Muscle of leg (tissue), 11 donors: ENCODE results near the gene HSPA5. TPM values are rescaled to one million over a fixed set of nuclear protein-coding genes. Genes with fewer than 3 reads are reported as not detected.
A peak's percentile ranks its signal among the peaks of the same experiment; 100 is the strongest.
"Not testable (repeated sequence)": the region's sequence is repeated elsewhere in the genome, so short reads cannot be mapped to it uniquely, and the experiment has no call there.

Source experiments
- DNase-seq: peaks from one replicate; pipeline ENCODE4 v3.0.0; 2013
- H3K27ac ChIP-seq: one replicate; pipeline ENCODE4 v1.5.1; 2013; ENCODE audit warnings: mild to moderate bottlenecking, low read length, control low read depth
- H3K27me3 ChIP-seq: one replicate; pipeline ENCODE4 v1.6.1; 2013; ENCODE audit warnings: low read length; ENCODE audit not compliant: control insufficient read depth, insufficient read depth
- H3K36me3 ChIP-seq: one replicate; pipeline ENCODE4 v1.6.1; 2013; ENCODE audit warnings: low read length; ENCODE audit not compliant: control insufficient read depth, insufficient read depth
- H3K4me1 ChIP-seq: one replicate; pipeline ENCODE4 v1.6.1; 2013; ENCODE audit warnings: low read length; ENCODE audit not compliant: control insufficient read depth, insufficient read depth
- H3K4me3 ChIP-seq: one replicate; pipeline ENCODE4 v1.5.1; 2013; ENCODE audit warnings: low read length, control low read depth
- H3K9me3 ChIP-seq: replicated peaks from 2 replicates; pipeline ENCODE4 v1.6.1; 2013; ENCODE audit warnings: low read depth, low read length; ENCODE audit not compliant: control insufficient read depth
- WGBS: methylation state at CpG from one replicate; pipeline ENCODE4 v1.1.5; 2013; ENCODE audit warnings: missing lambda C conversion rate; ENCODE audit not compliant: insufficient coverage; 5-methylcytosine and 5-hydroxymethylcytosine counted together
- polyA plus RNA-seq, 8 donors: library from polyadenylated mRNA; unstranded; fragments of 120-200 nt; gene quantifications; one replicate each; pipeline versions ENCODE4 v1.2.1 to v1.2.3, GENCODE V29; 2013; ENCODE audit warnings: inconsistent platforms in 1 of 8, low replicate concordance in 1 of 8; ENCODE audit not compliant: insufficient read length in 8 of 8, insufficient read depth in 1 of 8
- total RNA-seq: library from RNA; stranded (reverse); fragments of 120-200 nt; gene quantifications from one replicate; pipeline ENCODE4 v1.2.4, GENCODE V29; 2013

HSPA5 gene
- total and polyA plus RNA-seq, 9 donors, result 41.0 to 266 (median 172) TPM

- peaks cover 61% of the 10 kb centered on the region for H3K36me3 ChIP-seq
- no peak overlapping the region for H3K27ac ChIP-seq
- H3K9me3 ChIP-seq, result no peaks in the 10 kb centered on the region
- H3K4me1 ChIP-seq, result peaks cover 18% of the 10 kb centered on the region
- H3K4me3 ChIP-seq, result no peak overlapping the region
- 50% methylated on average over 3 of the region's 5 CpGs for WGBS
- no peak for DNase-seq
- H3K27me3 ChIP-seq, result no peaks in the 10 kb centered on the region
These were observed 5.2 kb downstream of the HSPA5 start for GRCh38 chr9:125235804-125236519.

DNA sequence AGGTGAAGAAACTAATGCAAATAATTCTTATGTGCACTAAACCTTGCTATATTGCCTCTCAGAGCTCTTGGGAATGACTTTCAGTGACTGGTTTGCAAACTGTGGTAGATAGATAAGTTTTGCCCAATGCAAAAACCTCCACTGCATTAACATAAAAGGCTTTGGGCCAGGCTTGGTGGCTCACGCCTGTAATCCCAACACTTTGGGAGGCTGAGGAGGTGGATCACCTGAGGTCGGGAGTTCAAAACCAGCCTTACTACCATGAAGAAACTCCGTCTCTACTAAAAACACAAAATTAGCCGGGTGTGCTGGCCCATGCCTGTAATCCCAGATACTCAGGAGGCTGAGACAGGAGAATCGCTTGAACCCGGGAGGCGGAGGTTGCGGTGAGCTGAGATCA is 7.0 kb downstream of the HSPA5 start:
- Histone ChIP-seq H3K4me1 (peaks cover 14% of the 10 kb centered on the region), H3K36me3 (peaks cover 70% of the 10 kb centered on the region)
- no CpG with 5 or more reads among the region's 8 CpGs for WGBS
- not testable (repeated sequence) for H3K27ac ChIP-seq, H3K27me3 ChIP-seq, DNase-seq, H3K9me3 ChIP-seq, H3K4me3 ChIP-seq

- H3K36me3 ChIP-seq, result peaks cover 67% of the 10 kb centered on the region
- no CpG with 5 or more reads among the region's 3 CpGs for WGBS
- no peaks in the 10 kb centered on the region for H3K9me3 ChIP-seq
- no peak for DNase-seq
- H3K4me3 ChIP-seq, result no peak overlapping the region
- H3K27ac ChIP-seq, result no peak overlapping the region
- peaks cover 10% of the 10 kb centered on the region for H3K4me1 ChIP-seq
- no peaks in the 10 kb centered on the region for H3K27me3 ChIP-seq
These were observed 7.5 kb downstream of the HSPA5 start for GRCh38 chr9:125233678-125234077.

GRCh38 chr9:125227761-125228160 is 13.4 kb downstream of the HSPA5 start:
- peaks cover 37% of the 10 kb centered on the region for H3K36me3 ChIP-seq
- H3K9me3 ChIP-seq, result no peaks in the 10 kb centered on the region
- no peaks in the 10 kb centered on the region for H3K4me1 ChIP-seq
- WGBS, result no CpG with 5 or more reads among the region's 6 CpGs
- no peak overlapping the region for H3K4me3 ChIP-seq
- H3K27me3 ChIP-seq, result no peaks in the 10 kb centered on the region
- H3K27ac ChIP-seq, result no peak overlapping the region
- DNase-seq, result no peak

- H3K4me3 ChIP-seq, H3K9me3 ChIP-seq, DNase-seq, H3K27ac ChIP-seq, H3K27me3 ChIP-seq, H3K4me1 ChIP-seq: not testable (repeated sequence)
- peaks cover 31% of the 10 kb centered on the region for H3K36me3 ChIP-seq
These were observed 16.3 kb downstream of the HSPA5 start for GRCh38 chr9:125224858-125225257.

GRCh38 chr9:125218621-125219020 is 22.5 kb downstream of the HSPA5 start:
- Histone ChIP-seq H3K27me3 (no peaks in the 10 kb centered on the region), H3K4me3 (no peak overlapping the region), H3K27ac (no peak overlapping the region), H3K4me1 (no peaks in the 10 kb centered on the region), H3K36me3 (peaks cover 32% of the 10 kb centered on the region), H3K9me3 (no peaks in the 10 kb centered on the region)
- no peak for DNase-seq
- WGBS, result no CpG with 5 or more reads among the region's 3 CpGs

GRCh38 chr9:125214186-125214585 is 27.0 kb downstream of the HSPA5 start:
- no peaks in the 10 kb centered on the region for H3K9me3 ChIP-seq
- DNase-seq, result no peak
- no peak overlapping the region for H3K27ac ChIP-seq
- H3K36me3 ChIP-seq, result peaks cover 37% of the 10 kb centered on the region
- no peaks in the 10 kb centered on the region for H3K27me3 ChIP-seq
- H3K4me1 ChIP-seq, result no peaks in the 10 kb centered on the region
- 97% methylated on average over 4 of the region's 5 CpGs for WGBS
- H3K4me3 ChIP-seq, result no peak overlapping the region

DNA sequence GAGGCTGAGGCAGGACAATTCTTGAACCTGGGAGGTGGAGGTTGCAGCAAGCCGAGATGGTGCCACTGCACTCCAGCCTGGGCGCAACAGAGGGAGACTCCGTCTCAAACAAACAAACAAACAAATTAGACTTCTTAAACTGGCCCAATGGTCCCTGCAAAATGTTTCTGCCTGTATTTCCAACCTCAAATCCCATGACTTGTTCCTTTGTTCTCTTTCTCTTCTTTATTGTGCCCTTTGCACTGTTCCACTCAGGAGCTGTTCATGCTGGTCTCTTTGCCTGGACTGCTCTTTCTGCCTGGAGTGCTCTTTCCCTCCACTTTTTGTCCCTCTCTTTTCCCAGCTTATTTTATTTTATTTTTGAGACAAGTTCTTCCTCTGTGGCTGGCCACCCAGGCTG is 36.7 kb downstream of the HSPA5 start:
- peaks cover 35% of the 10 kb centered on the region for H3K36me3 ChIP-seq
- 100% methylated on average over 3 of the region's 3 CpGs for WGBS
- no peaks in the 10 kb centered on the region for H3K9me3 ChIP-seq
- H3K4me3 ChIP-seq, result no peak overlapping the region
- no peak overlapping the region for H3K27ac ChIP-seq
- no peak for DNase-seq
- H3K27me3 ChIP-seq, result no peaks in the 10 kb centered on the region
- peaks cover 7% of the 10 kb centered on the region for H3K4me1 ChIP-seq

DNA sequence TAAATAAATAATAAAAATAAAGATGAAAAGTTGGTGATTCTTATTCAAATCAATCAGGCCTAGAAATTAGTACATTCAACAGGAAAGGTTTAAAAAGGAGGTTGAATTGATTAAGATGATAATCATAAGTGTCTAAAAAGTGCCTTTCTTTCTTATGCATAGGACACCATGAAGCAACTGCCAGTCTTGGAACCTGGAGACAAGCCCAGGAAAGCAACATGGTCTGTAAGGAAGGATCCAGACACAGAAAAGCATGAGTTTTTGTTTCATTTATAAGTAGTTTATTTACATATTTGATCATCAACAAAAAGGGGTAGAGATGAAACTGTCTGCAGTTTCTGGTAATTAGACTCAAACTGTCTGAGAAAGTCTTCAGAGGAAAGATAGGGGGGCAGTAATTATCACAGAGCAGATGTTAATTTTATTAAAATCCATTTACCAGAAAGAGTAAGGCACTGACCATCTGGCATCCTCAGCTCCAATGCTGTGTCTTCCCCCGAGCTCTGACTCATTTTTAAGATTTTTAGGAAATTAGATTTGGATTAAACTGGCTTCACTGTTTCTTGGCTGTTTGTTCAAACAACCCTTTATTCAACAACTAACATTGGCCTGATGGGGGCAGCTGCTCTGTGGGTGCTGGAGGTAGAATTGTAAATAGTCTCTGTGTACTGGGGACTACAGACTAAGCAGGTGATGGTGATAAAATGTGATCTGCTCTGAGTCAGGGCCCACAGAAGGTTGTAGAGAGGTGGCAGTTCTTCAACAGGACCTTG is 38.1 kb downstream of the HSPA5 start:
- no CpG with 5 or more reads among the region's 1 CpG for WGBS
- Histone ChIP-seq H3K27me3 (no peaks in the 10 kb centered on the region), H3K4me1 (peaks cover 7% of the 10 kb centered on the region), H3K4me3 (no peak overlapping the region), H3K27ac (no peak overlapping the region), H3K9me3 (no peaks in the 10 kb centered on the region), H3K36me3 (peaks cover 28% of the 10 kb centered on the region)
- no peak for DNase-seq

DNA sequence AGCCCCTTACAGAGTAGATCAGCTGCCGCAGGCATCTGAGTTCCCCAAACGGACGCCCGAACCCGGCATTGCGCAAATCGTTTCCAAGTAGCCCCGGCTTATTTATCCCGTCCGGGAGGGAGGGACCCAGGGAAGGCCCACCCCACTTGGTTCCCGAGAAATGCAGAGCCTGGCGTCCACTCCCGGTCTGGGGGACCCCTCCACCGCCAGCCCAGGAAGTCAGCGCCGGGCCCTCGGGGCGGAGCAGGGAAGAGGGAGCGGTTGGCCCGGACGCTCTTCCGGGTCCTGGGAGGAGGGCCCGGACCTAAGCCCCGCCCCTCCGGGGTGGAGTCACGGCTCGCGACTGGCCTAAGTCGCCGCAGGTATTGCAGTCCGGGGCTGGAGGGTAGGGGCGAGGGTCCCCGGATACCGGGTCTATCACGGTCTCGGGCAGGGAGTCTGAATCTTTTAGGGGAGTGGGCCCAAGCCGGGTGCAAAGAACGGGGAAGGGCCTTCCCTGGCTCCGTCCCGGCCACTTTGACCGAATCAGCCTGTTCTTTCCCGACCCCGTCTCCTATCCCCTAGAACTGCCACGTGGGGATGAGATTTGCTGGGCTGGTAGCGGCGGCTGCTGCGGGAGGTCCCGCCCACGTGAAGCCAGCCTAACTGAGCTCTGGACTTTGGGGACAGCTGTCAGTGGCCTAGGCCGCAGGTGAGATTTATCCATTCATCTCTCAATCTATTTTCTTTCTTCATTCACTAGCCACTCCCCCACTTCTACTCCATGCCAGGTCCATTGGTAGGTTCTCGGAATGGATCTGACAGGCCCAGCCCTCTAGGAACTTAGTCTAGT is 40.7 kb downstream of the HSPA5 start, which contains the start of gene RABEPK:
RABEPK (plus strand) TSS at position 327 of the 832 bp plus-strand sequence. CDS start 2,472 bp downstream, outside the sequence.
- peak; percentile 98 for DNase-seq
- Histone ChIP-seq H3K4me3 (peak within 1 kb of the TSS; percentile 92), H3K9me3 (no peaks in the 10 kb centered on the region), H3K4me1 (peaks cover 7% of the 10 kb centered on the region), H3K27me3 (peaks cover 2% of the 10 kb centered on the region), H3K36me3 (peaks cover 12% of the 10 kb centered on the region), H3K27ac (peak within 1 kb of the TSS; percentile 96)
- WGBS, result under 1% methylated on average over 26 of the region's 51 CpGs
